Uterus (tissue), 4 donors: Measurements from ENCODE around the gene CCDC150. TPM values are rescaled to one million over a fixed set of nuclear protein-coding genes. Genes with fewer than 3 reads are reported as not detected.

Source experiments
- DNase-seq, 2 donors: peaks; one replicate each; pipeline ENCODE4 v3.0.0-alpha.2; 2019 to 2020
- H3K27ac ChIP-seq, 2 donors: fragments of 200-600 bp; sonication (generic); 1 replicate in 1 of 2; 2 replicates in 1 of 2; pipeline ENCODE4 v1.5.1; 2016 to 2018
- H3K27me3 ChIP-seq, 2 donors: fragments of 200-600 bp; sonication (generic); one replicate each; pipeline ENCODE4 v1.5.1; 2018 to 2019; ENCODE audit warnings: control low read depth in 1 of 2
- H3K36me3 ChIP-seq, 2 donors: fragments of 200-600 bp; sonication (generic); one replicate each; pipeline ENCODE4 v1.5.1; 2019; ENCODE audit warnings: control low read depth in 1 of 2
- H3K4me1 ChIP-seq, 2 donors: fragments of 200-600 bp; sonication (generic); one replicate each; pipeline ENCODE4 v1.5.1; 2018 to 2019; ENCODE audit warnings: control low read depth in 1 of 2
- H3K4me3 ChIP-seq, 2 donors: fragments of 200-600 bp; sonication (generic); 1 replicate in 1 of 2; 2 replicates in 1 of 2; pipeline ENCODE4 v1.5.1; 2018 to 2019; ENCODE audit warnings: mild to moderate bottlenecking in 1 of 2
- H3K9me3 ChIP-seq, 2 donors: fragments of 200-600 bp; sonication (generic); one replicate each; pipeline ENCODE4 v1.5.1; 2019; ENCODE audit warnings: control low read depth in 1 of 2
- CTCF ChIP-seq, 4 experiments: fragments of 200-600 bp in 2 of 4; fragments of 450-650 bp in 2 of 4; sonication (generic) in 2 of 4; IDR thresholded peaks; one replicate each; pipeline ENCODE4 v1.5.1; 2016 to 2019; ENCODE audit warnings: antibody characterized with exemption in 4 of 4, mild to moderate bottlenecking in 2 of 4, moderate library complexity in 1 of 4
- POLR2A ChIP-seq, 2 donors: fragments of 450-650 bp; IDR thresholded peaks; one replicate each; pipeline ENCODE4 v1.6.1; 2016; ENCODE audit warnings: antibody characterized with exemption in 2 of 2, mild to moderate bottlenecking in 1 of 2, moderate library complexity in 1 of 2
- intact Hi-C: fragments of 100-400 bp; cut with DNase I; formaldehyde crosslinking; loops from one replicate; pipeline ENCODE4 v1.15.1; 2023; ENCODE audit warnings: low total_unique reads
- total RNA-seq, 4 donors: library from RNA; depleted of rRNA in 3 of 4; stranded (reverse); fragments of >200 nt in 3 of 4; gene quantifications; one replicate each; pipeline versions ENCODE4 v1.1.0 to v1.2.4, GENCODE V29; 2014 to 2023
- donor health status: DM: yes; HTN: yes; CAD: no.

CCDC150 gene
- total RNA-seq, 4 donors from 2014 or later, result 0.29 to 520 (median 4.0) TPM

- TF ChIP-seq CTCF (IDR thresholded peaks at IDR 0.05) (no peak), POLR2A (IDR thresholded peaks at IDR 0.05) (no peak)
- intact Hi-C loops, result no loop called here
These were observed 20.3 kb downstream of the CCDC150 start for GRCh38 chr2:196659844-196660243.

GRCh38 chr2:196660244-196660643 is 20.7 kb downstream of the CCDC150 start:
- Histone ChIP-seq H3K4me1 (no peaks in the 10 kb centered on the region), H3K27ac (no peak overlapping the region), H3K4me3 (no peak overlapping the region), H3K36me3 (no peaks in the 10 kb centered on the region), H3K9me3 (no peaks in the 10 kb centered on the region), H3K27me3 (no peaks in the 10 kb centered on the region)
- TF ChIP-seq POLR2A (IDR thresholded peaks at IDR 0.05), result no peak
- TF ChIP-seq CTCF (IDR thresholded peaks at IDR 0.05), result no peak
- DNase-seq, result no peak
- intact Hi-C loops, result no loop called here

More at GRCh38 chr2:196659844-196660243, 20.3 kb downstream of the CCDC150 start:
- no peaks in the 10 kb centered on the region for H3K9me3 ChIP-seq
- H3K27ac ChIP-seq, result no peak overlapping the region
- no peaks in the 10 kb centered on the region for H3K36me3 ChIP-seq
- no peak overlapping the region for H3K4me3 ChIP-seq
- H3K4me1 ChIP-seq, result no peaks in the 10 kb centered on the region
- DNase-seq, result no peak
- no peaks in the 10 kb centered on the region for H3K27me3 ChIP-seq

DNA sequence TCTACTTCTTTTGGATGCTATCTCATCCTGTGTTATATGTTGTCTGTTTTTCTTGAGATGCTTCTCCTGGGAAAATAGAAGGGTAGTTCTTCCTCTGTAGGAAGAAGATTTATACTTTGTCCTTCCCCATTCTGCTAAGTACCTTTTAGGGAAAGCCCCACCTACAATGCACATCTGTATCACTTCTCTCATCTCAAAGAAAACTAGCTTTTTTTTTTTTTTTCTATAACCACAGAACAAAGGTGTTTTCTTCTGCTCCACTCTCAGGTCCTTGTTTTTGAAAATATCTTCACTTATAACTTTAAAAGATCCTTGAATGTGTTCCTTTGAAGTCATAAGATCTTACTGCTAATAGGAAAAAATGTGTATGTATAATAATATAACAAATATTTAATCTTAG is 30.8 kb downstream of the CCDC150 start:
- Histone ChIP-seq H3K4me3 (no peak overlapping the region), H3K27ac (no peak overlapping the region), H3K4me1 (no peaks in the 10 kb centered on the region), H3K27me3 (no peaks in the 10 kb centered on the region), H3K9me3 (no peaks in the 10 kb centered on the region), H3K36me3 (no peaks in the 10 kb centered on the region)
- TF ChIP-seq CTCF (IDR thresholded peaks at IDR 0.05) (no peak), POLR2A (IDR thresholded peaks at IDR 0.05) (no peak)
- intact Hi-C loops, result no loop called here
- no peak for DNase-seq

- Histone ChIP-seq H3K27me3 (no peaks in the 10 kb centered on the region), H3K36me3 (no peaks in the 10 kb centered on the region), H3K4me3 (no peak overlapping the region), H3K4me1 (no peaks in the 10 kb centered on the region), H3K27ac (no peak overlapping the region), H3K9me3 (no peaks in the 10 kb centered on the region)
- intact Hi-C loops, result no loop called here
- DNase-seq, result no peak
- no peak for TF ChIP-seq CTCF (IDR thresholded peaks at IDR 0.05)
- no peak for TF ChIP-seq POLR2A (IDR thresholded peaks at IDR 0.05)
These were observed 36.4 kb downstream of the CCDC150 start for GRCh38 chr2:196675963-196676362.

- TF ChIP-seq CTCF (IDR thresholded peaks at IDR 0.05) (no peak), POLR2A (IDR thresholded peaks at IDR 0.05) (no peak)
- H3K4me1 ChIP-seq, result no peaks in the 10 kb centered on the region
- H3K9me3 ChIP-seq, result no peaks in the 10 kb centered on the region
- intact Hi-C loops, result no loop called here
- H3K4me3 ChIP-seq, result no peak overlapping the region
- H3K27ac ChIP-seq, result no peak overlapping the region
- H3K27me3 ChIP-seq, result no peaks in the 10 kb centered on the region
- no peak for DNase-seq
- no peaks in the 10 kb centered on the region for H3K36me3 ChIP-seq
These were observed 37.9 kb downstream of the CCDC150 start for GRCh38 chr2:196677404-196677803.
